Fibroblast of peridontal ligament (primary cell): ENCODE data around the gene RBM12.
"Not testable (repeated sequence)": the region's sequence is repeated elsewhere in the genome, so short reads cannot be mapped to it uniquely, and the experiment has no call there.

Experiments used
- DNase-seq: peaks from one replicate; pipeline ENCODE4 v3.0.0-alpha.2; 2010; ENCODE audit errors: extremely low read depth

The RBM12 gene

GRCh38 chr20:35664466-35665206 is at the start of gene RBM12, which contains the start of gene CPNE1:
Gene RBM12, minus strand, starts transcription at chr20:35664900. Its CDS starts 9,578 bp downstream, at chr20:35655322.
Gene CPNE1, minus strand, starts transcription at chr20:35664900. Its CDS starts 31,977 bp downstream, at chr20:35632923.
- peak; percentile 93 for DNase-seq

- no peak for DNase-seq
Observed at GRCh38 chr20:35714127-35714526, 49.4 kb upstream of the RBM12 start.

- DNase-seq: not testable (repeated sequence)
Observed at GRCh38 chr20:35713120-35713519, 48.4 kb upstream of the RBM12 start.

GRCh38 chr20:35711588-35712209 is 47.0 kb upstream of the RBM12 start:
- no peak for DNase-seq

GRCh38 chr20:35710884-35711587 is 46.3 kb upstream of the RBM12 start:
- no peak for DNase-seq

- DNase-seq: no peak
Observed at GRCh38 chr20:35710039-35710438, 45.3 kb upstream of the RBM12 start.

GRCh38 chr20:35709259-35709658 is 44.6 kb upstream of the RBM12 start:
- DNase-seq: no peak

- no peak for DNase-seq
Observed at GRCh38 chr20:35708502-35708901, 43.8 kb upstream of the RBM12 start.

GRCh38 chr20:35706591-35707529 is 42.2 kb upstream of the RBM12 start:
- not testable (repeated sequence) for DNase-seq

GRCh38 chr20:35705894-35706293 is 41.2 kb upstream of the RBM12 start:
- DNase-seq: not testable (repeated sequence)

- DNase-seq: no peak
Observed at GRCh38 chr20:35704514-35705261, 40.0 kb upstream of the RBM12 start.

GRCh38 chr20:35702824-35703695 is 38.4 kb upstream of the RBM12 start:
- DNase-seq: no peak

GRCh38 chr20:35702051-35702823 is 37.5 kb upstream of the RBM12 start:
- peak; percentile 96 for DNase-seq

- DNase-seq: no peak
Observed at GRCh38 chr20:35700625-35701148, 36.0 kb upstream of the RBM12 start.

- peak; percentile 43 for DNase-seq
Observed at GRCh38 chr20:35699957-35700624, 35.4 kb upstream of the RBM12 start.

GRCh38 chr20:35699127-35699956 is 34.6 kb upstream of the RBM12 start, which contains the start of the genes NFS1 and ROMO1:
Gene NFS1, minus strand, starts transcription at chr20:35699352. Its CDS starts 64 bp downstream, at chr20:35699288.
Gene ROMO1, plus strand, starts transcription at chr20:35699405. Its CDS starts 228 bp downstream, at chr20:35699633.
- DNase-seq: peak; percentile 69
